Tibial nerve (tissue), 4 donors: ENCODE results near the gene CYTH1. TPM values are rescaled to one million over a fixed set of nuclear protein-coding genes. Genes with fewer than 3 reads are reported as not detected.

Experiments used
- DNase-seq, 2 donors: peaks; one replicate each; pipeline ENCODE4 v3.0.0-alpha.2; 2019; ENCODE audit warnings: low spot score in 2 of 2
- H3K27ac ChIP-seq, 4 donors: fragments of 200-600 bp; sonication (generic) in 3 of 4; one replicate each; pipeline ENCODE4 v1.5.1; 2017 to 2019; ENCODE audit warnings: mild to moderate bottlenecking in 1 of 4
- H3K27me3 ChIP-seq, 2 donors: fragments of 200-600 bp; sonication (generic) in 1 of 2; one replicate each; pipeline versions ENCODE4 v1.5.1 to v1.6.0; 2017 to 2019
- H3K36me3 ChIP-seq, 3 donors: fragments of 200-600 bp; sonication (generic); one replicate each; pipeline ENCODE4 v1.5.1; 2018 to 2019
- H3K4me1 ChIP-seq, 4 donors: fragments of 200-600 bp; sonication (generic) in 3 of 4; one replicate each; pipeline ENCODE4 v1.5.1; 2017 to 2019
- H3K4me3 ChIP-seq, 4 donors: fragments of 200-600 bp; sonication (generic) in 3 of 4; one replicate each; pipeline ENCODE4 v1.5.1; 2017 to 2019; ENCODE audit warnings: mild to moderate bottlenecking in 1 of 4, moderate library complexity in 1 of 4
- H3K9me3 ChIP-seq, 4 donors: fragments of 200-600 bp; sonication (generic) in 3 of 4; one replicate each; pipeline ENCODE4 v1.5.1; 2017 to 2019
- EP300 ChIP-seq, 2 donors: sonication (generic); formaldehyde crosslinking; IDR thresholded peaks; one replicate each; pipeline ENCODE4 v1.6.1; 2017; ENCODE audit warnings: antibody characterized with exemption in 2 of 2, mild to moderate bottlenecking in 1 of 2
- POLR2A ChIP-seq, 2 donors: fragments of 450-650 bp; IDR thresholded peaks; one replicate each; pipeline ENCODE4 v1.6.1; 2017; ENCODE audit warnings: antibody characterized with exemption in 2 of 2, mild to moderate bottlenecking in 2 of 2, moderate library complexity in 2 of 2
- WGBS, 2 donors: methylation state at CpG; one replicate each; pipeline ENCODE4 v1.1.5; 2018; 5-methylcytosine and 5-hydroxymethylcytosine counted together
- total RNA-seq, 4 donors: library from RNA; depleted of rRNA; stranded (reverse); fragments of >200 nt; gene quantifications; one replicate each; pipeline ENCODE4 v1.1.0, GENCODE V29; 2016
- TF ChIP-seq, protein P1 (sequence below), 5 experiments: fragments of 200-600 bp in 3 of 5; fragments of 450-650 bp in 2 of 5; sonication (generic) in 3 of 5; IDR thresholded peaks; one replicate each; pipeline ENCODE4 v1.5.1; 2016 to 2019; ENCODE audit warnings: antibody characterized with exemption in 5 of 5, mild to moderate bottlenecking in 3 of 5, moderate library complexity in 2 of 5

The CYTH1 gene
- total RNA-seq, 4 donors from 2014 or later = 53.1 to 81.0 (median 63.8) TPM

DNA sequence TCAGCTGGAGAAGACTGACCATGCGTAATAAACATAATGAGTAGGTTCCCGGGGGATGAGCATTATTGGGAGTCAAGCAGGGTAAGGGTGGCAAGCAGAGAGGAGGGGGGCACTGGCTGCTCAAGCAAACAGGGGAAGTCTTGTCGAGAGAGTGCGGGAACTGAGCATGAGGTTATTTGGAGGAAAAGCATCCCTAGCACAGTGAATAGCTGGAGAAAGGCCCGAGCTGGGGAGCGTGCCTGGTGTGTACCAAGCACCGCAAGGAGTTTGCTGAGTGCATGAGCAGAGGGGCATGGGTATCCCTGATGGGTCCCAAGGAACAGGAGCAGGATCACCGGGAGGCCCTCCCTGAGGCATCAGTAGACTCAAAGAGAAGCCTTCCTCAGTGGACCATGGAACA, 17.2 kb downstream of the CYTH1 start:
- no peak for DNase-seq
- no peak for TF ChIP-seq POLR2A (IDR thresholded peaks at IDR 0.05)
- TF ChIP-seq, protein P1, sequence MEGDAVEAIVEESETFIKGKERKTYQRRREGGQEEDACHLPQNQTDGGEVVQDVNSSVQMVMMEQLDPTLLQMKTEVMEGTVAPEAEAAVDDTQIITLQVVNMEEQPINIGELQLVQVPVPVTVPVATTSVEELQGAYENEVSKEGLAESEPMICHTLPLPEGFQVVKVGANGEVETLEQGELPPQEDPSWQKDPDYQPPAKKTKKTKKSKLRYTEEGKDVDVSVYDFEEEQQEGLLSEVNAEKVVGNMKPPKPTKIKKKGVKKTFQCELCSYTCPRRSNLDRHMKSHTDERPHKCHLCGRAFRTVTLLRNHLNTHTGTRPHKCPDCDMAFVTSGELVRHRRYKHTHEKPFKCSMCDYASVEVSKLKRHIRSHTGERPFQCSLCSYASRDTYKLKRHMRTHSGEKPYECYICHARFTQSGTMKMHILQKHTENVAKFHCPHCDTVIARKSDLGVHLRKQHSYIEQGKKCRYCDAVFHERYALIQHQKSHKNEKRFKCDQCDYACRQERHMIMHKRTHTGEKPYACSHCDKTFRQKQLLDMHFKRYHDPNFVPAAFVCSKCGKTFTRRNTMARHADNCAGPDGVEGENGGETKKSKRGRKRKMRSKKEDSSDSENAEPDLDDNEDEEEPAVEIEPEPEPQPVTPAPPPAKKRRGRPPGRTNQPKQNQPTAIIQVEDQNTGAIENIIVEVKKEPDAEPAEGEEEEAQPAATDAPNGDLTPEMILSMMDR (IDR thresholded peaks at IDR 0.05) = no peak
- TF ChIP-seq EP300 (IDR thresholded peaks at IDR 0.05) = no peak
- Histone ChIP-seq H3K4me1 (peaks cover 0 to 40% (median 20%) of the 10 kb centered on the region in 4 donors), H3K4me3 (no peak overlapping the region), H3K36me3 (no peaks in the 10 kb centered on the region), H3K9me3 (no peaks in the 10 kb centered on the region), H3K27me3 (no peaks in the 10 kb centered on the region), H3K27ac (no peak overlapping the region)
- 65 to 79% methylated on average over 8 of the region's 8 CpGs for WGBS, 2 donors

DNA sequence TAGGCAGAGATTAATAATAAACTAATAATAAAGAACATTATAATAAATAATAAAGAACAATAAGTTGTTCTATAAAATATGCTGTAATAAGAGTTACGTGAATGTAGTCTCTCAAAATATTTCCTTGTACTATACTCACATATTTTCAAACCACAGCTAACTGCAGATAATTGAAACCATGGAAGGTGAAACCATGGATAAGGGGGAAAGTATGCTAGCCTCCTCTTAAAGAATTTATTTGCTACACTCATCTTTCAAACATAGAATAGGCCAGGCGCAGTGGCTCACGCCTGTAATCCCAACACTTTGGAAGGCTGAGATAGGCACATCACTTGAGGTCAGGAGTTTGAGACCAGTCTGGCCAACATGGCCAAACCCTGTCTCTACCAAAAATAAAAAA, 18.5 kb downstream of the CYTH1 start:
- Histone ChIP-seq H3K9me3 (no peaks in the 10 kb centered on the region), H3K4me3 (no peak overlapping the region), H3K27me3 (no peaks in the 10 kb centered on the region), H3K4me1 (peaks cover 0 to 46% (median 22%) of the 10 kb centered on the region in 4 donors), H3K27ac (no peak overlapping the region), H3K36me3 (no peaks in the 10 kb centered on the region)
- WGBS, 2 donors = 94 to 98% methylated on average over 3 of the region's 3 CpGs
- DNase-seq = no peak
- TF ChIP-seq, protein P1 (IDR thresholded peaks at IDR 0.05) = no peak
- no peak for TF ChIP-seq EP300 (IDR thresholded peaks at IDR 0.05)
- TF ChIP-seq POLR2A (IDR thresholded peaks at IDR 0.05) = no peak

DNA sequence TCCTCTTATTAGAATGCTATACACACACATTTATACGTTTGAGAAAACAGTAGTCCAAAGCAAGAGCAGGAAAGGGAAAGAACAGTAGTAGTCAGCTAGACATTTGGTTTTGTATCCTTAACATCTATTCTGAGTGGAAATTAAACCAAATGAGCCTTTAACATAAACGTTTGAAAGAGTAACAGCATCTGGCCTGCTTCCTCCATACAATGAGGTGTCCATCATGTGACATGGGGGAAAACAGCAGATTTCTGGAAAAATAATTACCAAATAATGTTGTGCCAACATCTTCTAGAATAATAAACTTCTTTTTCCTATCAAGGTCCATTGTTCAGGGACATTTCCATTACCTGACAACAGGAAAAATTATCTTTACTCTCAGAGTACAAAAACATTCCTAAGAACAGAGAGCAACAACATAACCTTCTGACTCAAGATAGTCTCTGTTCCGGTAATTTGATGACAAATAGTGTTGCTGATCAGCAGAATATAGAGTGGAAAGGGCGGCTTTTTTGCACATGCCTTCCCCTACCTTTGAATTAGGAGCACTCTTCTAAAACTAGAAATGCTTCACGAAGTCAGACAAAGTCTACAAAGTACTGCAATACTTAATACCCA, 20.2 kb downstream of the CYTH1 start:
- DNase-seq = no peak
- peaks cover 0 to 55% (median 24%) of the 10 kb centered on the region in 4 donors for H3K4me1 ChIP-seq
- TF ChIP-seq POLR2A (IDR thresholded peaks at IDR 0.05) = no peak
- TF ChIP-seq EP300 (IDR thresholded peaks at IDR 0.05) = no peak
- TF ChIP-seq, protein P1 (IDR thresholded peaks at IDR 0.05) = no peak
- WGBS, 2 donors = 47 to 60% methylated on average over 5 of the region's 5 CpGs
- H3K9me3 ChIP-seq = no peaks in the 10 kb centered on the region
- H3K27me3 ChIP-seq = no peaks in the 10 kb centered on the region
- H3K36me3 ChIP-seq = no peaks in the 10 kb centered on the region
- H3K4me3 ChIP-seq = no peak overlapping the region
- H3K27ac ChIP-seq = peak overlapping the region in 1 of 4 donors; percentile 36

DNA sequence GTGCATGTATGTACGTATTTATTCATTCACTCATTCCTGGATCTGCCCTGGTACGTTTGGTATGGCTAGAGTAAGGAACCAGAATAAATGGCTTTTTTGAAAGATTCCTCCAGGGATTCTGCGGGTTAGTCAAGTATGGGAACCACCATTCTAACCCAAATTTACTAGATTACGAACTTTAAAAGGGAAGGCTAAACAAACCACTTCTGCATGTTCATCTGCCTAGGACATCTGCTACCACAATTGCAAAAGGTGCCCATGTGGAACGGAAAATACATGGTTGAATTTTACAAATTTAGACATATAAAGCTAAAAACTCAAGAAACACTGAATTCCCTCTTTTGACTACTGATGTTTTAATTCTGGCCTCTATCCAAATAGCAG, 22.1 kb downstream of the CYTH1 start:
- H3K4me1 ChIP-seq = peaks cover 0 to 43% (median 14%) of the 10 kb centered on the region in 4 donors
- peak overlapping the region in 1 of 4 donors; percentile 2 for H3K4me3 ChIP-seq
- no peaks in the 10 kb centered on the region for H3K36me3 ChIP-seq
- no peaks in the 10 kb centered on the region for H3K9me3 ChIP-seq
- WGBS, 2 donors = 79 to 86% methylated on average over 5 of the region's 5 CpGs
- no peak for TF ChIP-seq EP300 (IDR thresholded peaks at IDR 0.05)
- no peak for TF ChIP-seq POLR2A (IDR thresholded peaks at IDR 0.05)
- TF ChIP-seq, protein P1 (IDR thresholded peaks at IDR 0.05) = no peak
- no peak for DNase-seq
- H3K27ac ChIP-seq = peak overlapping the region in 1 of 4 donors; percentile 72
- H3K27me3 ChIP-seq = no peaks in the 10 kb centered on the region

DNA sequence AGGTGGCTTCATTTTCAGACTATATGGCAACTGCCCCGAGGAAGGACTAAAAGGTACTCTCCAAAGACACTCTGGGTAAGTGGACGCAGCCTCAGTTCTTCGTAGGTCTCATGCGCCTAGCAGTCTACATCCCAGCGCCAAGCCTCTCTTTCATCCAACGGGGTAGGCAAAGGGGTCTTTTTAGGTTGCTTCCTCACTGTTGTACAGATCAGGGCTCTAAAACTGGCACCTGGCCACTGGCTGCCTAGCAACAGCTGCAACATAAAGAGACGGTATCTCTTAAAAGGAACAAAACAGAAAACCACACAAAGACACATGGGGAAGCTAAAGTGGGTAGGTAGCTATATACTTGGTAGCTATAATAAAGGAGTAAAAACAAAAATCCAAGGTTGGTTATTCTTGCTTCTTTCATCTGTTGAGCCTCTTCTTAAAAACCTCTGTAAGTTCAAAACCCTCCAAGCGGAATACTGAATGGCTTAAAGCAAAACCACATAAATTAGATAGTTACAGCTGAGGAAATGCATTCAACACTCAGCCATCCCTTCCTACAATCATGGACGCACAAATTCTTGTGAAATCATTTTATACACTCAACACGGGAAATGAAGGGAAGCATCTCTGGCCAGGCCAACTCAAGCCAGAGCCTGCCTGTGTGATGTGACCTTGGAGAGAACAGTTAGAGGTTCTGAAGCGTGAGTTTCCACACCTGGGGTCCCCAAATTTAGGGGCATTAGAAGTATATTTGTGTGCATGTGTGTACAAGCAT, 22.7 kb downstream of the CYTH1 start:
- peaks cover 0 to 38% (median 9%) of the 10 kb centered on the region in 4 donors for H3K4me1 ChIP-seq
- DNase-seq = no peak
- H3K27ac ChIP-seq = peak overlapping the region in 2 of 4 donors; percentile 56 to 72
- H3K27me3 ChIP-seq = no peaks in the 10 kb centered on the region
- H3K9me3 ChIP-seq = no peaks in the 10 kb centered on the region
- TF ChIP-seq, protein P1 (IDR thresholded peaks at IDR 0.05) = no peak
- TF ChIP-seq POLR2A (IDR thresholded peaks at IDR 0.05) (no peak), EP300 (IDR thresholded peaks at IDR 0.05) (no peak)
- H3K36me3 ChIP-seq = no peaks in the 10 kb centered on the region
- H3K4me3 ChIP-seq = peak overlapping the region in 1 of 4 donors; percentile 2
- 67 to 73% methylated on average over 11 of the region's 11 CpGs for WGBS, 2 donors
